ENCODE measurements around the gene KCNB1. TPM values are rescaled to one million over a fixed set of nuclear protein-coding genes. Genes with fewer than 3 reads are reported as not detected.

KCNB1 gene
- total RNA-seq, 1 experiment from 2014 or later = 0.68 TPM

DNA sequence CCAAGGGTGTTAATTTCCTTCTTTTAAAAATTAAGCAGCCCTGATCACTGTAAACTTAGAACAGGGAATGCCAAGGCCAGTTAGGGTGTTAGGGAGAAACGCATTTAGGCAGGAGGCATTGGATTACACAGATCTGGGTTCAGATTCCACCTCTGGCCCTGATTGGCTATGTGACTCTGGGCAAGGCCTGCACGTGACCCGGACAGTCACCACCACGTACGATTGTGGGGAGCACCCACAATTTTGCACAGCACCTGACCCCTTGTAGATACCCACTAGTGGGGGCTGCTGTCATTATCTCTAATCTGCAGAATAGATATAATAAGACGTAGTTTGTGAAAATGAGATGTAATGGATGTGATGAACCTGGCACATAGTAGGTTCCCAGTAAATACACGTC lies 145.1 kb downstream of the KCNB1 start:
- no peaks in the 10 kb centered on the region for H3K9me3 ChIP-seq (ENCODE audit: control insufficient read depth, low read depth, low read length)
- no peak overlapping the region for H3K4me2 ChIP-seq (ENCODE audit: insufficient read depth, insufficient read length, low read length)
- no peak overlapping the region for H4K91ac ChIP-seq (ENCODE audit: insufficient read length, low read depth, low read length)
- no peaks in the 10 kb centered on the region for H3K23me2 ChIP-seq (ENCODE audit: insufficient read length, low read depth, low read length, poor library complexity, severe bottlenecking)
- Mint-ChIP-seq H3K4me1 (peaks cover 2 to 3% of the 10 kb centered on the region in 2 experiments; a peak in 1 of 4 replicates), H3K36me3 (ENCODE audit: insufficient read depth in 1 of 3, low read depth in 3 of 3) (no peaks in the 10 kb centered on the region), H3K27me3 (ENCODE audit: low read depth) (peaks cover 12% of the 10 kb centered on the region), H3K27ac (no peak overlapping the region), H3K9me3 (no peaks in the 10 kb centered on the region), H3K4me3 (no peak overlapping the region)
- no peak overlapping the region for H3K27ac ChIP-seq (ENCODE audit: insufficient read length, low read depth, low read length)
- H2BK5ac ChIP-seq (ENCODE audit: insufficient read length, low read length) = no peak overlapping the region
- no peak overlapping the region for H4K8ac ChIP-seq (replicated peaks; ENCODE audit: insufficient read length, low read depth, low read length)
- no peak overlapping the region for H3K9ac ChIP-seq (ENCODE audit: extremely low read depth, insufficient read length, low read length)
- H2AFZ ChIP-seq (ENCODE audit: low read length) = no peak overlapping the region
- TF ChIP-seq CTCF (conservative IDR thresholded peaks at IDR 0.05) = no peak
- no CpG with 5 or more reads among the region's 7 CpGs for WGBS (ENCODE audit: extremely low coverage, insufficient read length, low lambda C conversion rate)
- H2BK12ac ChIP-seq (ENCODE audit: insufficient read length, low read depth, low read length) = no peak overlapping the region
- H3T11ph ChIP-seq (ENCODE audit: low read length) = no peak overlapping the region
- H3K79me1 ChIP-seq (ENCODE audit: insufficient read depth, low read depth, low read length, poor library complexity, severe bottlenecking) = no peaks in the 10 kb centered on the region
- no peaks in the 10 kb centered on the region for H3K4me1 ChIP-seq (ENCODE audit: insufficient read depth, low read length)
- no peak for DNase-seq
- H3K79me2 ChIP-seq (ENCODE audit: insufficient read depth, low read length) = no peaks in the 10 kb centered on the region
- H2BK20ac ChIP-seq (ENCODE audit: low read depth, low read length, poor library complexity, severe bottlenecking) = no peak overlapping the region
- no peak overlapping the region for H2AK5ac ChIP-seq (ENCODE audit: insufficient read length, low read length)
- no peak overlapping the region for H3K14ac ChIP-seq (ENCODE audit: insufficient read depth, low read length)
- no peak overlapping the region for H2BK15ac ChIP-seq (ENCODE audit: low read depth, low read length)
- H3K18ac ChIP-seq (ENCODE audit: insufficient read length, low read depth, low read length) = no peak overlapping the region
- no peak overlapping the region for H3K4ac ChIP-seq (ENCODE audit: low read depth, low read length)
- H2BK120ac ChIP-seq (ENCODE audit: low read depth, low read length, poor library complexity, severe bottlenecking) = no peak overlapping the region
- H4K20me1 ChIP-seq (ENCODE audit: control insufficient read depth, insufficient read depth, insufficient read length) = no peaks in the 10 kb centered on the region
- no peak overlapping the region for H3K23ac ChIP-seq (ENCODE audit: insufficient read length, low read depth, low read length)
- H3K27me3 ChIP-seq (ENCODE audit: insufficient read depth, low read length) = no peaks in the 10 kb centered on the region
- no peak overlapping the region for H3K56ac ChIP-seq (ENCODE audit: insufficient read length, low read depth, low read length)
- H4K5ac ChIP-seq (ENCODE audit: insufficient read length, low read depth, low read length) = no peak overlapping the region

Measured in H9 (cell line).